RPMI8226 (cell line): ENCODE results near the gene UPF3A.
A peak's percentile ranks its signal among the peaks of the same experiment; 100 is the strongest.
"Not testable (repeated sequence)": the region's sequence is repeated elsewhere in the genome, so short reads cannot be mapped to it uniquely, and the experiment has no call there.

Source experiments
- DNase-seq: peaks from one replicate; pipeline ENCODE4 v3.0.0-alpha.2; 2015

UPF3A gene

DNA sequence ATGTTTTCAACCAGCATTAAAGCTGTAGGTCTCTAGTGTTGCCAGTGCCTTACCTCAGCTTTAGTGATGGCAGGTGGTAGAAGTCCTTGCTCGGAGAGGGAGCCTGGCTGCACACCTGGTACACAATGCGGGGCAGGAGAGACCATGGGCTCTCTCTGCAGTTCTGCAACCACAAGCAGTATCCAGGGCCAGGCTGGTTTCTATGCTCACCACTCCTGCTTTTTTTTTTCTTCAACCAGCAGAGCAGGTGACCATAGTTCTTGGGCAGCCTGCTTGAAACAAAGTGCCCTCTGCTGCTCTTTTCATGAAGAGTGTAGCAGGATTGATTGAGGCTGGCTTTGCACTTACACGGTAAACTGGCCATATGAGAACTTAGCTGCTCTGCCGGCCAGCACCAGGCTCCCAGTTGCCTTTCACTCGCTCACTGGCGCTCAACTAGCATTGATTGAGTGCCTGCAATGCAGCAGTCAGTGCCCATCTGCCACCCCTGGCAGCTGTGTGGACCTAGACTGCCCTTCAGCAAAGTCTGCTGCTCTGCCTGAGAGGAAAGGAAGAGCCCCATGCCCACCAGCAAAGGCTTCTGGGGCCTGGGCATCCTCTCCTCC, 28.5 kb downstream of the UPF3A start:
- peak; percentile 80 for DNase-seq

DNA sequence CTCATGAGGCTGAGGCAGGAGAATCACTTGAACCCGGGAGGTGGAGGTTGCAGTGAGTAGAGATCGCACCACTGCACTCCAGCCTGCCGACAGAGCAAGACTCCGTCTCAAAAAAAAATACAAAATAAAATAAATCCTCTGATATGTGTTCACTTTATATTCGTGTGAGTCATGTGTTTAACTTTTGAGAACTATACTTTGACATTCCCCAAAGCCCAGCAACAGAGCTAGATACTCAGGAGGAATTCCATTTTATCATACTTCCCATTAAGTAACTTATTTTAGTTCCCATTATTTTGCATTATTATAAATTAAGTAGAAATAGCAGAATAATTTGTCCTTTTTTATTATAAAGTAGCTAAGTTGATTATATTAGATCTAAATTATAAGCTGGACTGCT, 29.6 kb downstream of the UPF3A start:
- DNase-seq: no peak

DNA sequence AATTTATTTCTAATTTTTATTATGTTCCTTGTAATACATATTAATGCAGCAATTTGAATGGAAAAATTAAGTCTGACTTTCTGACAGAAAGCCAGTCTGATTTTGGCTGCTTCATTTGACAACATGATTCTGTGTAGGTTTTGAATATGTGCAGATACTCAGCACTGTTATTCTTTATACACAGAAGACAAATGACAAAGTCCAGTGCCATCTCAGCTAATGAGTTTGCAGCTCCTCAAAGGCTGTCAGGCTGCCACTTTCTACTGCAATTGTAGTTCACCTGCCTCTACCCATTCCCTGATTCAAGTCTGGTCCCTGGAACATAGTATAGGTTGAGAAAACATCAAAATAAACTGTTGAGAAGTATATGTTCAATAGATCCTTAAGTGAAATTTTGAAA, 30.0 kb downstream of the UPF3A start:
- no peak for DNase-seq

DNA sequence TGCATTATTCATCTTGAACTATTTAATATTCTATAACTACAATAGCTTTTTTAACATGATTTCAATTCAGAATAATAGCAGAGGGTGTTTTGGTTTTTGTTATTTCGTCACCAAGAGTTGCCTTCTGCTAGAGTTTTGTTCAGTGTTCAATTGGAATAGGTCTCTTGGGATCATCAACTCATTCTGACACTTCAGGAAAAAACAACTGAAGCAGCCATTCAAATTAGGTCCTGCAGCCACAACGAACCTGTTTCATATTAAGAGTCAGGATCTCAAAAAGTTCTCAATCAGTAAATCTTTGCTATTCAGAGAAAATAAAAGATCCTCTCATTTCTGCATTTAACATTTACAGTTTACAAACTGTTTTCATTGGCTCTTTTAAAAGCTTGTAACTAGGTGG, 30.5 kb downstream of the UPF3A start:
- no peak for DNase-seq

DNA sequence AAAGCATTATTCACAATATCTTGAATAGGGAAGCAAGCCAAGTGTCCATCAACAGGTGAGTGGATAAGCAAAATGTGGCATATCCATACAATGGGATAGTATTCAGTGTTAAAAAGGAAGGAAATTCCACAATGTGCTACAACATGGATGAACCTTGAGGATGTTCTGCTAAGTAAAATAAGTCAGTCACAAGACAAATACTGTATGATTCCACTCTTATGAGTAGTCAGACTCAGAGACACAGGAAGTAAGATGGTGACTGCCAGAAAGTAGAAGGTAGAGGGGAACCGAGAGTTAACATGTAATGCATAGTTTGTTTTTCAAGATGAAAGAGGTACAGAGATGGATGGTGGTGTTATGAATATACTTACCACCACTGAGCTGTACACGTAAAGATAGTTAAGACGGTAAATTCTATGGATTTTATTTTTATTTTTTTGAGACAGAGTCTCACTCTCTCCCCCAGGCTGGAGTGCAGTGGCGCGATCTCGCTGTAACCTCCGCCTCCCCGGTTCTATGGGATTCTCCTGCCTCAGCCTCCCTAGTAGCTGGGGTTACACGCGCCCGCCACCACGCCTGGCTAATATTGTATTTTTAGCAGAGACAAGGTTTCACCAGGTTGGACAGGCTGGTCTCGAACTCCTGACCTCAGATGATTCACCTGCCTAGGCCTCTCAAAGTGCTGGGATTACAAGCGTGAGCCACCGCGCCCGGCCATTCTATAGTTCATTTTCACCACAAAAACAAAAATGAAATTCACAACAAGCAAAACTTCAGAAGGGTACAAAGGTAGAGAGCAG, 31.9 kb downstream of the UPF3A start:
- peak; percentile 25 for DNase-seq

DNA sequence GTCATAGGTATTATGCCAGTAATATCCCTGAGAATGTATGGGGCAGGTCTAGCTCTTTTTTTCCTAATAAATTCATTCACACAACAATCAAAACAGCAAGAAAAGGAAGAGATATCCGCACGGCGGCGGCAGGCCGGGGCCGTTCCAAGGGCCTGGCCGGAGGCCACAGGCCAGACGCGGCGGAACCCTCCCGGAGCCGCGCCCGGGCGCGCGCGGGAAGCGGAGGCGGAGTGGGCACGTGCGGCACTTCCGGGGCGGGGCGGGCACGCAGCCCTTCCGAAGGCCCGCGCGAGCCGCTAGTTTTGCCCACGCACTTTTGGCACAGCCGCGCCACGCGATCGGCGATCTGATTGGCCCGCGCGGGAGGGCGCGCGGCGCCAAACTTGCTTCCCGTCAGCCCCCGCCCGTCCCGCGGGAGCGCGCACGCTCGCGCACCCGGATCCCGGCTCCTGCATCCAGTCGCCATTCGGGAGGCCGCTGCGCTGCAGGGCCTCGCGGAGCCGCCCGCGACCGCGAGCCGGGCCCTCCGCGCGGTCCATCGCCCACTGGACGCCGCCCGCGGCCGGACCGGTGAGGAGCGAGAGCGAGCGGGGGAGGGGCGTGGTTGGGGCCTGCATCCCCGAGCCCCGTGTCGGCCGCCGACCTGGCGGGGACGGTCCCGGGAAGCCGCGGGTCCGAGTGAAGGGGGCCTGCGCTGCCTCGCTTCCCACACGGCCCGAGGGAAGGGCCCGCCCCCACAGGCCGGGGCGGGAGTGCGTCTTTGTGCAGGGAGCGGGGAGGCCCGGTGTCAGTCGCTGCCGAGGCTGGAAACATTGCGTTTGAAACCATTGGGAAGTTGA, 32.9 kb downstream of the UPF3A start, which contains the start of gene CHAMP1:
Gene CHAMP1, plus strand, starts transcription at position 430 of the 839 bp plus-strand sequence. CDS start 9,340 bp downstream, outside the sequence.
- DNase-seq: peak; percentile 94

DNA sequence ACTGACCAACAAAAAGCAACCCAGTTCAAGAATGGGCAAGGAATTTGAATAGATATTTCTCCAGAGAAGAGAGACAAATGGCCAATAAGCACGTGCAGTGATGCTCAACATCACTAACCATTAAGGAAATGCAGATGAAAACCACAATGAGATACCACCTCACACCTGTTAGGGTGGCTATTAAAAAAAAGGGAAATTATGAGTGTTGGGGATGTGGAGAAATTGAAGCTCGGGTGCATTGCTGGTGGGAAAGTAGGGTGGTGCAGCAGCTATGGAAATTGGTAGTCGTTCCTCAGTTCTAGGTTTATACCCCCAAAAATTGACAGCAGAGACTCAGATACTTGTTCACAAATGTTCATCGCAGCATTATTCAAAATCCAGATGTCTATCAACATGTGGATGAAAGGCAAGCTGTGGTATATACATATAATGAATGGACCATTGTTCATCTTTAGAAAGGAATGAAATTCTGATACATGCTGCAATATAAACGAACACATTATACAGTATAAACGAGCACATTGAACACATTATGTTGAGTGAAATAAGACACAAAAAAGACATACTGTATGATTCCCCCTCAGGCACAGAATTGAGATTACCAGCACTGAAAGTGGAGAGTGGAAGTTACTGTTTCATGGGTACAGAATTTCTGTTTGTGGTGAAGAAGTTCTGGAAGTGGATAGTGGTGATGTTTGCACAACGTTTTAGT, 33.8 kb downstream of the UPF3A start:
- peak; percentile 19 for DNase-seq

DNA sequence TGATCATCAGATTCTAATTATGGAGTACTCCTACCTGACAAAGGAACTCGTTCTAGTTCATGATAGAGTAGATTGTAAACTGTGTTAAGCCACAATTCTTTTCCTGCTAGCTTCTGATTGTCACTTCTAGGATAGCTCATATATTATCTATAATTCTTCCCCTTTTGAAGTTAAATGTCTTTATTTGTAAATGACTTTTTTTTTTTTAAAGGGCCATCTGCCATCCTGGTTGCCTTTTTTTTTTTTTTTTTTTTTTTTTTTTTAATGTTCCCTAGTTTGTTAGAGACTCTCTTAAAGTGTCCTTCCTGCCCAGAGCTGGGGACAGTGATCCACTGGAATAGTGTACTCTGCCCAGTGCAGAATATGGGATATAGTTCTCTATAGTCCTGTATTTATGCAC, 37.2 kb downstream of the UPF3A start:
- DNase-seq: no peak

DNA sequence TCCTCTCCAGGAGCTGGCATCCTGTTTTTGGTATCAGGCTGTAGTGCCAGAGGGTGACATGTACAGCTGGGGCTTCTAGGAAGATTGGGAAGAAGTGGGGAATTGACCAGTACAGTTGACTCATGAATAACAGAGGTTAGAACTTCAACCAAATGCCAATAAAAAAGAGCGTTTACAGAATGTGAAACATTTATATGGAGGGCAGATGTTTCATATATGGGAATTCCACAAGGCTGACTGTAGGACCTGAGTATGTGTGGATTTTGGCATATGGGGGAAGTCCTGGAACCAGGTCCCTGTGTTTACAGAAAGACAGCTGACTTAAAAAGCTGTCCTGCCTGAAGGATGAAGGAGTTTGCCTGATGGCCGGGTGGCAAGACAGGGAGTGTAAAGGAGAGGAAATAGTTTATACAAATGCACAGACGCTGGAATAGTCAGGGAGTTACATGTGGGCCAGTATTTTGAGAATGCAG, 38.1 kb downstream of the UPF3A start:
- no peak for DNase-seq

DNA sequence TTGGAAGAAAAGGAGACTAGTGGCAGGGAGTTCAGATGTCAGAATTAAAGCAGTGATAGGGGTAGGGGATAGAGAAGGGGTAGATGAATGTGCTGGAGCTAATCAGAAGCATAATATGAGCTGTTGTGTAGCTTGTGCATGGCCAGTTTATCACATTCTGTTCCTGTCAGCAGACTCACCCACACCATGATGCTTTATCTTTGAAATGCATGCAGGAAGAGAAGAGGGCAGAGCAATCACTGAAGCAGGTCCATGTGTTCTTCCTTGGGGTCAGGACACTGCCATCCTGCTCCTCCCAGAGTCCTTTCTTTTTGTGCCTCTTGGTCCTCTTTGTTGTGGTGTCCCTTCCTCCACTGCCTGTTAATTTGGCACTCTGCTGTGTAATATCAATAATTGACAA, 38.7 kb downstream of the UPF3A start:
- DNase-seq: no peak

DNA sequence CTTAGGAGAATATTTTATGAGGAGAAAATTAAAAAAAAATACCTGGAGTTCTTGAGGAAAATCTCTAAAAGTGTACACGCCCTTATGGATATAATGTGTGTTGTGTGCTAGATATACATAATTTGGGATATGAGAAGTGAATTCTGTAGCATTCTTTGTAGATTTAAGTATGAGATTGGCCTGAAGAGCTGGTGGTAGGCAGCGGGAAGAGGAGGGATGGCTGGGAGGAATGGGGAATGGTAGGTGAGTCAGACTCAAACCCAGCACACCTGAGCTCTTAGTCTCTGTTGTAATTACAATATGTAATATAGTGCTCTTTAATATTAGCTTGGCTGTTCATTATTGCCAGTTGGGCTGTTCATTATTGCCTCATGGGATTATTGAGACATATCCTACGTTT, 39.9 kb downstream of the UPF3A start:
- DNase-seq: no peak

DNA sequence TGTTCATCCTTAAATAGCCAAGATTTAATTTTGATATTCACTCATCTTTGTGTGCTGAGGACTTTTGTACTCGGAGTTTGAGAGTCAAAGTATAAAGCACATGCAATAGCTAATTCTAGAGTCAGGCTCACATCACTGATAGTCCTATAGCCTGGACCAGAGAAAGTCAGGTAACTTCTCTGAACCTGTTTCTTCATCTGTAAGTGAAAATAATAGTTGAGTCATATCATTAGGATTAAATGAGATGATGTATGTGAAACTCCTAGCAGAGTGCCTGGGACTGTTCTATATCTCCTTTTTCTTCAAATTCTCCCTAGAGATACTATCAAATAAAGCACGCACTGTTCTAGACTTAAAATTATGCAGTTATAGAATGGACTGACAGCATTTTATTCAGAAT, 41.9 kb downstream of the UPF3A start:
- DNase-seq: no peak

DNA sequence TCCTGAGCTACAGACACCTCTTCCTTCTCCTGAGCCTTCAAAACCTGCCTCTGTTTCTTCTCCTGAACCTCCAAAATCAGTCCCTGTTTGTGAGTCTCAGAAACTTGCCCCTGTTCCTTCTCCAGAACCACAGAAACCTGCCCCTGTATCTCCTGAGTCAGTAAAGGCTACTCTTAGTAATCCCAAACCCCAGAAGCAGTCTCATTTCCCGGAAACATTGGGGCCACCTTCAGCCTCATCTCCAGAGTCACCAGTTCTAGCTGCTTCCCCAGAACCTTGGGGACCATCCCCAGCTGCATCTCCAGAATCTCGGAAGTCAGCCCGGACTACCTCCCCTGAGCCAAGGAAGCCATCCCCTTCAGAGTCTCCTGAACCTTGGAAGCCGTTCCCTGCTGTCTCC, 42.9 kb downstream of the UPF3A start:
- DNase-seq: no peak

DNA sequence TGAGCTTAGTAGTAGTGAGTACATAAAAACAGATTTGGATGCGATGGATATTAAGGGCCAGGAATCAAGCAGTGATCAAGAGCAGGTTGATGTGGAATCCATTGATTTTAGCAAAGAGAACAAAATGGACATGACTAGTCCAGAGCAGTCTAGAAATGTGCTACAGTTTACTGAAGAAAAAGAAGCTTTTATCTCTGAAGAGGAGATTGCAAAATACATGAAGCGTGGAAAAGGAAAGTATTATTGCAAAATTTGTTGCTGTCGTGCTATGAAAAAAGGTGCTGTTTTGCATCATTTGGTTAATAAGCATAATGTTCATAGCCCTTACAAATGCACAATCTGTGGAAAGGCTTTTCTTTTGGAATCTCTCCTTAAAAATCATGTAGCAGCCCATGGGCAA, 44.3 kb downstream of the UPF3A start:
- DNase-seq: no peak

DNA sequence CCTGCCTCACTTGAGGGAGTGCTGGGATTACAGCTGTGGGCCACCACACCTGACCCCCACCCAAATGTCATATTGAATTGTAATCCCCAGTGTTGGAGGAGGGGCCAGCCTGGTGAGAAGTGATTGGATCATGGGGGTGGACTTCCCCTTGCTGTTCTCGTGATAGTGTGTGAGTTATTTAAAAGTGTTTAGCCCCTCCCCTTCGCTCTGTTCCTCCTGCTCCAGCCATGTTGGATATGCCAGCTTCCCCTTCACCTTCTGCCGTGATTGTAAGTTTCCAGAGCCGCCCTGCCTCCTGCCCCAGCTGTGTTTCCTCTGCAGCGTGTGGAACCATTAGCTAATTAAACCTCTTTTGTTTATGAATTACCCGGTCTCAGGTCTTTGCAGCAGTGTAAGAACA, 46.6 kb downstream of the UPF3A start:
- DNase-seq: no peak

DNA sequence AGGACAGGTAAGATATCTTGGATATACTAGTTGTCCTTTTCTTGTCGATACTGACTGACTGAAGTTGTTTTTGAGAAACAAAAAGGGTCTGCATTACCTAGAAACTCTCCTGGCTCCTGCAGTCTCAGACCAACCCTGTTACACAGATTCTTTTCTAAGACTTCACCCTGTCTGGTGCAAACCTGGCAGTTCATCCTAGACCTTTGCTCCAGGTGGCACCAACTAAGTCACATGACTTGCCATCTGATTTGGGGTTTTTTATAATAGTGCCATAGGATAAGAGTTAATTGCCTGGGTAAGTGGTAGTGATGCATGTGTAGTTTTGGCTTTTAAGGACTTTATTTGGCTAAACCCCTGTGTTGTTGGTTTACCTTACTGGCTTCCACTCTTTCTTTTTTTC, 47.2 kb downstream of the UPF3A start:
- DNase-seq: no peak

DNA sequence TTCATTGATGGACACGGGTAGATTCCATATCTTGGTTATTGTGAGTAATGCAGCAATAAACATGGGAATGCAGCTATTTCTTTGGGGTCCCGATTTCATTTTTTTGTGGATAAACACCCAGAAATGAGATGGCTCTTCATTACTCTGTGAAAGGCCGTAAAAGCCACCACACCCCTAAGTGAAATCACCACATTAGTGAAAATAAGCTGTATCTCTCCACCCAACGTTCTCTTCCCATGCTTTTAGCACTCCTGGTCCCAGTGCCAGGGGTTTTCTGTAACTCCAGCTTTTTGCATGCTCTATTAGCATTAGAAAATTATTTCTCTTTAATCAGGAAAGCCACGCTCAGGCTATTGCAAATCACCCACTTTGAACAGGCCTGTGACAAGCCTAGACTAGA, 48.7 kb downstream of the UPF3A start:
- no peak for DNase-seq

DNA sequence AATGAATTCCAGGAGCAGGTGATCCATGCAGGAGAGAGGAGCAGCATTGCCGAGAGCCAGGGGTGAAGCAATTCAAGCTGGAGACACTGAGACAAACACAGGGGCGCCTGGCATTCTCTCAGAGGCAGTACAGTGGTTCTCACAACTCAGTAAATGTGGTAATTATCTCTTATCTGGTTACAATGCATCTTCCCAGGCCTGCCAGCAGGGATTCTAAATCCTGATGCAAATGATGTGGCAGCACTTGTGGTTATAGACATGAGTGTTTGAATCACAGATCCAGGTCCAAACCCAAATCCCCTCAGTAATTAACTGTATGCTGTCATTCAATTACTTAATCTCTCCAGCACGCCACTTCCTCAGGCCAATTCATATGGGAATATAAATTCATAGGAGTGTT, 52.5 kb downstream of the UPF3A start:
- peak; percentile 10 for DNase-seq

DNA sequence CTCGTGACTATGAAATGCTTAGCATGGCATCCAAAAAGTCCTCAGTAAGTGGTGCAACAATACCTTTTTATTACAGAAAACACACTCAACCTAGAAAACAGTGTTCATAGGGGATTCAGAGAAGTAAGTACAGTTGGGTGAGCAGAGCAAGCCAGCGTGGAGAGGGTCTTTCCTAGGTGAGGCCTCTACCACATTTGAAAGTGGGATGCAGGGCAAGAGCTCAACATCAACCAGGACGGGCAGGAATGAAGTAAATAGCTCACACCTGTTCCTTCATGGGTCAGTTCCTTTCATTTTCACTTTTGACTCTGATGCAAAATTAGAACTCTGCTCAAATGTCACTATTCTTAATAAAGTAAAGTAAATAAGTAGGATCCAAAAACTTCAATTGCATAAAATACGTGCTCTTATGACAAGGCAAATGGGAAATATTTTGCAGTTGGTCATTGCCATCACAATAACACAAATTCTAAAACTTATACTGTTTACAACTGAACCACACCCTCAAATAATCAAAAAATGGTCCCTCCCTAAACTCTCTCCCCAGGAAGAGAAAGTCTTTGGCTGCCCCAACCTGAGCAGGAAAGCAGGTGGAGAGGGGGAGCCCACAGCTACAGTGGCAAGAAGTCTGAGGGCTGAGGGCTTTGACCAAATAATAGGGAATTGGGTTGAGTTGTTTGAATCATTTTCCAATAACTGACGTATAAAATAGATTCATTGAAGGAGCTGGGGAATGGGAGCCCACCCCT, 53.1 kb downstream of the UPF3A start:
- DNase-seq: peak; percentile 45

DNA sequence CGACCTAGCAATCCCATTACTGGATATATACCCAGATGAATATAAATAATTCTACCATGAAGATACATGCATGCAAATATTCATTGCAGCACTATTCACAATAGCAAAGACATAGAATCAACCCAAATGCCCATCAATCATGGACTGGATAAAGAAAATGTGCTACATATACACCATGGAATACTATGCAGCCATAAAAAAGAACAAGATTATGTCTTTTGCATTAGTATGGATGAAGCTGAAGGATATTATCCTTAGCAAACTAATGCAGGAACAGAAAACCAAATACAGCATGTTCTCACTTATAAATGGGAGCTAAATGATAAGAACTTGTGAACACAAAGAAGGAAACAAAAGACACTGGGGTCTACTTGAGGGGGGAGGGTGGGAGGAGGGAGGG, 55.1 kb downstream of the UPF3A start:
- not testable (repeated sequence) for DNase-seq

DNA sequence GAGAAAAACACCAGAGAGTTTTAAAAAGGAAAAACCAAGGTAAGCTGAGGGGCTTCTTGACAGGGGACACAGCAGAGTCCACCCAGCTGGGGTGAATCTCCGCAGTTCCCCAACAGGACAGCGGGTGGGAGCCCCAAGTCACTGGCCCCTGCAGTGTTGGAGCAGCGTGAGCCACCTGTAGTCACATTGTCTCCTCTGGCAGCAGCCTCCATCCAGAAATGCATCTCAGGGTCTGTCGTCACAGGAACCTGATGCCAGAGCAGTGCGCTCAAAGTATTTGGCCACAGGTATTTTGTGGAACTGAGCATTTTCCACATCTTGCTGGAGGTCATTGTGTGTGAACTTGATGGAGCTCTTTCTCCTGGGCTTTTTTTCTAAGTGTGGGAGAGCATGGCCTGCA, 57.6 kb downstream of the UPF3A start:
- DNase-seq: no peak

DNA sequence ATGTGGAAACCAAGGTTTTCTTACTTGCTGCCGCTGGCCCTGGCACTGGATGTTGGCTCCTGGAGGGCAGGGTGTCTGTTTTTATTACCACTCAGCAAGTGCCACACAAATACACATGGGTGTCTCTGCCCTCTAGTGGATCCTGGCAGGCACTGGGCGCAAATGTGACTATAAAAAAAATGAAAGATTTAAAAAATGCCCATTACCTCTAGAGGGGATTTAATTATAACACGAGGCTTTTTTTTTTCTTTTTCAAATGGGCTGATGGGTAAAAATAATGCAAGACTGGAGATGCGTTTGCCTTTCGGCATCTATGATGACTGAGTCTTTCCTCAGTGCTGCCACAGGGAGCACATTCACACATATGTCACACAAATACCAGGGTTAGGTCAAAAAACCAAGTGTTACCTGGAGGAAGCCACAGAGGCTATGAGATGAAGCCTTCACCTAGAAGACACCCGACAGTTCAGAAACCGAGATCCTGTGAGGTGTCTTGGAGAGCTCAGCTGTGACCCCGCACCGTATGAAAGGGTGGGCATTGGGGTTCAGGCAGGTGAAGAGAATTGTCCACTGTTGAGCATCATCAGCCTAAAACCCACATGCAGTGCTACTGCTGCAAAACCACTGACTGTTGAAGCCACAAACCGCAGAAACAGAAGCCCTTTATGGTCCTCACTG, 58.6 kb downstream of the UPF3A start:
- DNase-seq: peak; percentile 68
